GM10847 (cell line): ENCODE data around the gene VPS11.

ENCODE experiments used
- POLR2A ChIP-seq: IDR thresholded peaks from 2 replicates; pipeline ENCODE4 v1.6.1; 2011; ENCODE audit not compliant: insufficient read length; ENCODE audit errors: extremely low read depth

VPS11 gene

DNA sequence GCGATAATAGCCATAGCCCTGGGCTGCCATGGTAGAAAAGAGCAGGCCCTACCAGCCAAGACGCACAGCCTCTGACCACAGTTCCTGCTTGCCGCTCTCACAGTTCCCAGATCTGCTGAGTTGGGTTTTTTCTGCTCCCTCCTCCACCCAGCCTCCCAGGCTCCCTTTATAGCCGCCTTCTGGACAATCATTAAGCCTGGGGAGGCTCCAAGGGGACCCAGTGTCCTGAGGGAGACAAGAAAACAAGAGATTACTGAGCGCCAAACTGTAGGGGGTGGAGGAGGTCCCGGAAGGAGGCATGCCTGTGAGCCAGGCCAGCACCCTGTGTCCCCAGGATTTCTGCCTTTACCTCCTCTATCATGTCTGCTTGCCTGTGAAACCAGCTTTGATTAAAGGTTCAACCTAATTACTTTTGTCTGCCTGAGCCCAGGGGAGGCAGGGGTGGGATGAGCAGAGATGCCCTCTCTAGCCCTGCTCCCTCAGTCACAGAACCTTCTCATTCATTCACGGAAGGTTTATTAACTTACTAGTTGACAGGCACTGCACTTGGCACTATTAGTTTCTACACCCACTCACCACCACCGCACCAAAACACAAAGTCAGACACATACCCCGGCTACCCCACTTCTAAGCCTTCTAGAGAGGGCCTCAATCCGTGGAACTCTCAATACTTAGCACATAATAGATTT, 38.1 kb upstream of the VPS11 start:
- no peak for TF ChIP-seq POLR2A

DNA sequence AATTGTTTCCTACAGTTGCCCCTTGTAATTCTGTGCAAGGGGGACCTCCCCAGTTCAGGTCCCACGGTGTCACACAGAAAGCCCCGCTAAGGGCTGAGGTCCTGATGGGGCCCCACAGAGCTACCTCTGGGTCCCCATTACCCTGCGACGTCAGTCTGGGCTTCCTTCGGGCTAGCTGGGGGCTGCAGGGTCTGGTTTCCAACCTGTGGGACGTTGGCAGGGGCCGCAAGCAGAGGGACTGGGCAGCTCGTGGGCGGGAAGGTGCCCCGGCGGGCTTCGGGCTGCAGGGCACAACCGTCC, 37.6 kb upstream of the VPS11 start:
- no peak for TF ChIP-seq POLR2A

DNA sequence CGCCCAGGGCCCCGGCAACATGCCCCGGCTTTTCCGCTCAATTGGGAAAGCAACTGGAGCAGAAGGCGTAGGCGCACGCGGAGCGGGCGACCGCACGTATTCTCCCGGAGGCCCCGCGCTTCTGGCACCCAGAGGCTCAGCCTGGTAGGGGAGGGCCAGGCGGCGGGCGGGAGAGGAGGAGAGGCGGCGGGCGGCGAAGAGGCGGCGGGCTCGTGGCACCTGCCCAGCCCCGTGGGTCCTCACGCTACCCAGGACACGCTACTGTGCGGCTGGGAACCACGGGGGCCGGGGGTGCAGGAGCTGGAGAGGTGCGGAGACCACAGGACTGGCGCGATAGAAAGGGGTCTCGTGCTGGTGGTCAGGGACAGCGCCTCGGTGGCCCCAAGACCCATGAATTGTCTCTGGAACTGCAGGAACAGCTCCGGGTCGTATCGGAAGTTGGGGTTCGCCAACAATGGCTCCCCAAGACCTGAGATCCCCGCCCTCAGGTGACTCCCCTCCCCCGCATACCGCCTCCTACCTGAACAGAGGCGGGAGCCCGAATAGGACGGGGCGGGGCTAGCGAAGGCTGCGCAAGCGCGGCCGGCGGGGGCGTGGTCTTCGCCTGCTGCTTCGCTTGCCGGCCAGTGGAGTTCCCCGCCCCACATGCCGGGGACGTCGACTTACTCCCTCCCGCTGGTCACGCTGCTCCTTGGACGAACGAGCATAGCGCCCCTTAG, 37.1 kb upstream of the VPS11 start, which contains the start of gene SLC37A4:
TSS of gene SLC37A4 (minus strand) at position 549 of the 719 bp plus-strand sequence.
- no peak for TF ChIP-seq POLR2A

DNA sequence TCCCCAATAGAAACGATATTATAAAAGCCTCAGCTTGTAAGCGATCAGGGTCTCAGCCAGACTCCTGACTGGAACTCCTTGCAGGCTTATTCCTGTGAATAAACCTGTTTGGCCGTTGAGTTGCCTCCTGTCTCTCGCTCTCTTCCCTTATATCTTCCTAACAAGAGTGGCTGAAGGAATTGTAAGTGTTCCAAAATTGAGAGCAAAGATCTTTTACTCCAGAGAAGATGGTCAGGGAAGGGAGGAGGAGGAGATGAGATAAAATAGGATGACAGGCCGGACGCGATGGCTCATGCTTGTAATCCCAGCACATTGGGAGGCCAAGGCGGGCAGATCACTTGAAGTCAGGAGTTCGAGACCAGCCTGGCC, 35.7 kb upstream of the VPS11 start:
- no peak for TF ChIP-seq POLR2A

DNA sequence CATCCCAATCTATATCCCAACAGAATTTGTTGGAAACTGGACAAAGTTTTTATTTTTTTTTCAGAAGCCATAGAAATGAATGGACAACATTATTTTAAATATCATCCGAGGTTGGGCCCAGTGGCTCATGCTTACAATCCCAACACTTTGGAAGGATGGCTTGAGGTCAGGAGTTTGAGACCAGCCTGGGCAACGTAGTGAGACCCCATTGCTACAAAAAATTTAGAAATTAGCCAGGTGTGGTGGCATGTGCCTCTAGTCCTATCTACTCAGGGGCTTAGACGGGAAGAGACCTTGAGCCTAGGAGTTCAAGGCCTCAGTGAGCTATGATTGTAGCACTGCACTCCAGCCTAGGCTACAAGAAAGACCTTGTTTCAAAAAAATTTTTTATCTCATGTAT, 32.8 kb upstream of the VPS11 start:
- TF ChIP-seq POLR2A: no peak

DNA sequence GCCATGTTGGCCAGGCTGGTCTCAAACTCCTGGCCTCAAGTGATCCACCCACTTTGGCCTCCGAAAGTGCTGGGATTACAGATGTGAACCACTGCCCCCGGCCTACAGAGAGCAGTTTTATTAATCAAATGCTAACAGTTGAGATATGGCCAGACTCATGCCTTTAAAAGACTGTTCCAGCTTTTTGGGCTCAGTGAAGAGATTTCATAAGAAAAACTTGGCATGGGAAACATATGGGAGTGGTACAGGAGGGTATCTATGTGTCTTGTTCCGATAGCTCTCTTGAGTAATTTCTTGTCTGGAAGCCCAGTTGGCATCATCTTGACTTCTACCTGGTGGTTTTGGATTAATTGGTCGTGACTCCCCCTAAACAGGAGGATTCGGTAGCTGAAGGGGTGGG, 28.7 kb upstream of the VPS11 start:
- TF ChIP-seq POLR2A: no peak

DNA sequence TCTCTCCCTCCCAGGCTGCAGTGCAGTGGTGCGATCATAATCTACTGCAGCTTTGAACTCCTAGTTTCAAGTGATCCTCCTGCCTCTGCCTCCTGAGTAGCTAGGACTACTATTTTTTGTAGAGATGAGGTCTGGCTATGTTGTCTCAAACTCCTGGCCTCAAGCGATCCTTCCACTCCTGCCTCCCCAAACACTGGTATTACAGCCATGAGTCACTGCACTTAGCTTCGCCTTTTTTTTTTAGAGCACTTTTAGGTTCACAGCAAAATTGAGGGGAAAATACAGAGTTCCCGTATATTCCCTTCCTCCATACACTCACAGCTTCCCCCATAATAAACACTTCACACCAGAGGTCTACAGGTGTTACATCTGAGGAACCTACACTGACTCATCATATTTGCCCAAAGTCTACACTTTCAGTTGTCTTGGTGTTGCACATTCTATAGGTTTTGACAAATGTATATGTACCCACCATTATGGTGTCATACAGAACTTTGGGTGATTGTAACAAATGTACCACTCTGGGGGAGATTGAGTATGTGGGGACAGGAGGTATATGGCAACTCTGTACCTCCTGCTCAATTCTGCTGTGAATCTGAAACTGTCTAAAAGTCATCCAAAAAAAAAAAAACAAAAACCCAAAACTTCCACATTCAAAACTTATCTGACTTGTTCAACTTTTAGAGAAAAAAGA, 25.6 kb upstream of the VPS11 start:
- TF ChIP-seq POLR2A: no peak

DNA sequence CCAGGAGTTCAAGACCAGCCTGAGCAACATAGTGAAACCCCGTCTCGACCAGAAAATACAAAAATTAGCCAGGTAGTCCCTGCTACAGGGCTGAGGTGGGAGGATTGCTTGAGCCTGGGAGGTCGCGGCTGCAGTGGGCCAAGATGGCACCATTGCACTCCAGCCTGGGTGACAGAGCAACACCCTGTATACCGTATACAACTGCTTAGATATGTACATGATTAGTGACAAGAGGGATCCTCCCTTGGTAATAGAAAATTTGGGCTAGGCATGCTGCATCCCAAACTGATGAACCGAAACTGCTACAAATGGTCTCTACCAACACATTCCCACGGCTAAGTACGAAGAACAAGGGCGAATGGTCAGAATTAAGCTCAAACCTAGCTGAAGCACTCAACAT, 24.7 kb upstream of the VPS11 start:
- no peak for TF ChIP-seq POLR2A

DNA sequence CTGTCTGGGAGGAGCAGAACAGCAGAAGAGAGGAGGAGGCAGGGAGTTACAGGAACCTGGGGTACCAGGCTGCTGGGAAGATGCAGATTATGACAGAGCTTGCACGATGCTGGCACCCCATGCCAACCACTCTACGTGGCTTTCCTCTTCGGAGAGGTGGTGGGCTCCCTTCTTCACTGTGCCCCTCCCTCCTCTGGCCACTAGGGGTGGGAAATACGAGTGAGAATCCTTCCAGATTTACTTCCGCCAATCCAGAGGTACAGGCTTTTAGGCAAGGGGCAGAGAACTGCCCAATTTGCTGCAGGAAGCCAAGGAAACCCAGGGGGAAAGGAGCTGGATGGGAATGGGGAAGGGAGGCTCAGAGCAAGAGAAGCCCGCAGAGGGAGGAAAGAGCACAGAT, 22.9 kb upstream of the VPS11 start:
- no peak for TF ChIP-seq POLR2A

DNA sequence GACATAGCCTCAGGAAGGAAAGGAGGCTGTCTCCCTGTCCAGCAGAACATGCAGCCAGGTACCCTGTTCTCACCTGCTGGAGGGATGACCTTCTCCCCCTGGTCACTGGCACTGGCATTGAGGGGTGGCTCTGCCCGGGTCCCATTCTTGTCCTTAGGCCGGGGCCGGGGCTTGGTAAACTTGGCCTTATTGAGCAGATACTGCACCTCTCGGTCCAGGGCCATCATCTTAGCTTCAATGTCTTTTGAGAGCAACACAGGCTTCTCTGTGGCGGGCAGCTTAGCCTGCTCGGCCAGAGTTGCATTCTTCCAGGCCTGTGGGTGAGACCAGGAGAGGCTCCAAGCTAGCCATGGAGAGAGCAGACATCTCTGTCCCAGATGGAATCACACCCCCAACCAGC, 21.1 kb upstream of the VPS11 start:
- TF ChIP-seq POLR2A: no peak

DNA sequence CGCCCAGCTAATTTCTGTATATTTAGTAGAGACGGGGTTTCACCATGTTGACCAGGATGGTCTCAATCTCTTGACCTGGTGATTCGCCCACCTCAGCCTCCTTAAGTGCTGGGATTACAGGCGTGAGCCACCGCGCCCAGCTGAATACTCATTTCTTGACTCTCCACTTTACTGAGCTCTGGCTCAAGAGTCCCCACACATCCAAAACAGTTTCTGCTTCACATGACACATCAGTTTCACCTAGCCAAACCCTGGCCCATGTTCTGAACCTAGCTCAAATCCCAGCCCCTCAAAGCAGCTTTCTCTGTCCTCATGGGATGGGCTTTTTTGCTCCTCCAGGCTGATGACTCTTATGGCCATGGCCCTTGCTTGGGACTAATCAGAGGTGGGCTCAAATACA, 20.4 kb upstream of the VPS11 start:
- TF ChIP-seq POLR2A: no peak

DNA sequence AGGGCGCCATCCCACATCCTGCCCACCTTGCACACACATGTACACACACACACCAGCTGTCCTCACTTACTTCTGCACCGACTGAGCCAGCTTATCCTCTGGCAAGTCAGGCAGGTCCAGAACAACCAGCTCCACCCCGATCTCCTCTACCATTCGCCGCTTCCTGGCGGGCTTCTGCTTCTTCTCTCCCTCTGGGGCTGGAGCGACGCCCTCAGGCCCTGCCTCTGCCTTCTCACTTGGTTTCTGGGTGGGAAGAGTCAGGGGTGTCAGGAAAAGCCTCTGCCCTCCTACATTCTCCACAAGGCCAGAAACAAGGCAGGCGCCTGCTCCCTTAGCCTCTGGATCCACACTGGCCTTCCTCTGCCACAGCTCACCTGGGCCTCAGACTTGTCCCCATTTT, 19.0 kb upstream of the VPS11 start:
- no peak for TF ChIP-seq POLR2A

DNA sequence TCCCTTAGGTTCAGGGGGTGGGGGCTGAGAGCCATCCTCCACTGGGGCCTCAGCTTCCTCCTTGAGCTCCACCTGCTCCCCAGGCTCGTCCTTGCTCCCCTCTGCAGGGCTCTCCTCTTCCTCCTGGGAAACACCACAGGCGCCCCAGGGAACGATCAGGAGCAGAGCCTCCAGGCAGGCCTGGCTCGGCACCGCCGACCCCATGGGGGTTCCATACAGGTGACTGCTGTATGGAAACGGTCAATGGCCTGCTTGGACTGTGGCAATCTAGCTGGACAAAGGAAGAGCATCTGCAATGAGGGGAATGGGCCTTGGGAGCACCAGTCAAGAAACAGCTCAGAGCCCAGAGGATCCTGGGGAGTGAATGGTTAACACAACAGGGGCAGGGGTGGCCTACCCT, 18.5 kb upstream of the VPS11 start:
- TF ChIP-seq POLR2A: no peak

DNA sequence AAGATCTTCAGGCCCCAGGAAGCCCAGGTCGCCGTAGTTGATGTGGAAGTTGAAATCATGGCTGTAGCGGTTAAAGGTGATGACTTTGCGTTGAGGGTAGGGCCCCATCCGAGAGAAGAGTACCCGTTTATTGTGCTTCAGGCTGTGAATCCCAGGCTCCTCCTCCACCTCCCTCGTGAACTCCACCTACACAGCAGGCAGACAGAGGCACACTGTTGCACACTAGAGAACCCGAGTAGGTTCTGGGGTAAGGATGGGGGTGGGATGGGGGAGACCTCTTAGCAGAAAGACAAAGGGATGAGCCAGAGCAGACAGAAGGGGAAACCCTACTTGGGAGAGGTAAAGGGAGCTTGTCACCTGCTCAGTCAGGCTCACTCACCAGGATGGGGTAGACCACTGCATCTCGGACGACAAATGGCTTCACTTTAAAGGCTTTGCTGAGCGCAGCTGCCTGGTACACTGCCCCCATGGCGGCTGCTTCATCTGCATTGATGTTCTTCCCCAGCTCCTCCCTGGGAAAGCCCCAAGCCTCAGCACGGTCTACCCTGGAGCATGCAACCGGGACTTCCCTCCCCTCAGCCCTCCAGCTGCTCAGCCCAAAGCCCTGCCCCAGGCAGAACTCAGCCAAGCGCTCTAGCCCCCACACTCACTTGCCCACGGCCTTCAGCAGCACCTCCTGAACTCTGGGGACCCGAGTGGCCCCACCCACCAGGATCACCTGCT, 16.0 kb upstream of the VPS11 start:
- TF ChIP-seq POLR2A: no peak

DNA sequence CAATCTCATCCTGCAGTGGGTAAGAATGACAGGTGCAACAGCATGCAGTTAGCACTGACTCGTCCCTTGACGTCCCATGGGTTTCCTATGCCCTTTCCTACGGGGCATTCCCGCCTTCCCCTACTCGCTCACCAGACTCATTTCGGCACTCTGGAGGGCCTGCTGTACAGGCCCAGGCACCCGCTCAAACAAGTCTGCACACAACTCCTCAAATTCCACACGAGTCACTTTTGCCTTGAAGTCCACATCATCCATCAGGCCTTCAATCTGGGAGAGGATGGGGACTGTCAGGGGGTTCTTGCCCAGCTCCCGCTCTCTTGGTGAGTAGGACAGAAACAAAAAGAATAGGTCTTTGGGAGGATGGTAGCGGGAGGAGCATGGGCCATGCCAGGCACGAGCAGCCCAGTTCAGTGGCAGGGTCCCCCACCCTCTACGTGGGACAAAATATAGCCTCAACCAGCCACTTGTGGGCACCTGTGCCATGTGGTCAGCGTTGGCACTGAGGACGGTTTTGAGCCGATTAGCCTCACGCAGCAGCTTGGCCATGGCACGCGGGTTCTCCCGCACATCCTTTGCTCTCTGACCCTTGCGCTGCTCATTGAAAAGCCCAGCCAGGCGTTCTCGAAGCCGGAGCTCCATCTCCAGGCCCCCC, 15.3 kb upstream of the VPS11 start:
- TF ChIP-seq POLR2A: peak; percentile 31
